WI38 (cell line): ENCODE results near the gene FGFR3.

Experiments
- H3K4me3 ChIP-seq: 2 replicates; pipeline ENCODE4 v1.5.1; 2011; ENCODE audit warnings: low read depth, mild to moderate bottlenecking, control low read depth, low read length
- CTCF ChIP-seq: IDR thresholded peaks from 2 replicates; pipeline ENCODE4 v1.5.1; 2012; ENCODE audit warnings: low read depth, mild to moderate bottlenecking, control low read depth, low read length

The FGFR3 gene

GRCh38 chr4:1760521-1761071 lies 32.5 kb upstream of the FGFR3 start:
- no peak overlapping the region for H3K4me3 ChIP-seq
- no peak for TF ChIP-seq CTCF

- H3K4me3 ChIP-seq: no peak overlapping the region
- no peak for TF ChIP-seq CTCF
These were observed 31.9 kb upstream of the FGFR3 start for GRCh38 chr4:1761130-1761689.

GRCh38 chr4:1762264-1763010 lies 30.7 kb upstream of the FGFR3 start:
- H3K4me3 ChIP-seq: no peak overlapping the region
- TF ChIP-seq CTCF: no peak

- TF ChIP-seq CTCF: no peak
- no peak overlapping the region for H3K4me3 ChIP-seq
These were observed 30.0 kb upstream of the FGFR3 start for GRCh38 chr4:1763070-1763549.

- no peak overlapping the region for H3K4me3 ChIP-seq
These were observed 29.5 kb upstream of the FGFR3 start for GRCh38 chr4:1763550-1764080.

GRCh38 chr4:1764670-1765069 lies 28.4 kb upstream of the FGFR3 start:
- no peak for TF ChIP-seq CTCF
- no peak overlapping the region for H3K4me3 ChIP-seq

More at GRCh38 chr4:1763550-1764080, 29.5 kb upstream of the FGFR3 start:
- no peak for TF ChIP-seq CTCF
